ENCODE results near the gene TAS2R39. TPM values are rescaled to one million over a fixed set of nuclear protein-coding genes. Genes with fewer than 3 reads are reported as not detected.
"Not testable (repeated sequence)": the region's sequence is repeated elsewhere in the genome, so short reads cannot be mapped to it uniquely, and the experiment has no call there.

Gene TAS2R39
- not detected in 2 replicates for polyA plus RNA-seq (2014; cell fraction: cytosol; rRNA removed)
- not detected in 2 replicates for polyA plus RNA-seq (2014; cell fraction: nucleus; rRNA removed)

DNA sequence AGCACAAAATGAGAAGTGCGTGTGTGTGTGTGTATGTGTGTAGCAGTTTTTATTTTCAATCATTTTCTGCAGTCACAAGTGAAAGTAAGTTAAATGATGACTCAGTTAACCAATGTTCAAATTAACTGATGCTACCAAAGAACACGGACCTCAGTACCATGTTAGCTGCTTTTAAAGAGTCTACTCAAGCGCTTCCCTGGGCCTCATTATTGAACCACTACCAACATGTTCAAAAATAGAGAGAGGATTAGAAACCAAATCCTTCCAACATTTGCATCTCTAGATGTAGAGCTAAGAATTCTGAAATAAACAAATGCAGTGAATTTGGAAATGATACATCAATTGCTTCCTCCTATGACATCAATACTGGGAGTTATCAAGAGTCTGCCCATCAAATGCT, at the start of gene TAS2R39:
TAS2R39 (plus strand) TSS at position 396 of the 400 bp plus-strand sequence; CDS start at position 396, 0 bp downstream.
- DNase-seq (ENCODE audit: low spot score), result no peak

GRCh38 chr7:143147070-143147469, 36.1 kb upstream of the TAS2R39 start:
- no peak for DNase-seq (ENCODE audit: low spot score)

DNA sequence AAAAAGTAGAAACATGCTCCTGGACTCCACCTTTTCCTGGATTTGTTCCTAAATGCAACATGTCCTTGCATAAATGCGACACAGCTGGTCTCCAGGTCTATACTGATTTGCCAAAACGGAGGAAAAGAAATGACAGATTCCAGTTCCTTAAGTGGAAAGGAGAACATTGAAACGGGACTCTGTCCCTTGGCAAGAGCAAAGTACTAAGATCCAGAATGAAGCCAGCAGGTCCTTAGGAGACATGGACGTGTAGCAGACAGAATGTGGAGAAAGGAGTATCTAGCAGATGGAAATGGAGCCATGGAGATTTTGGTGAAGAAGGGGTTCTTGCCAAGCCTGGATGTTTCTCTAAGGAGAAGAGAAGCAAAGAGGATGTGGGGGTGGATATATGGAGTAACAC, 35.2 kb upstream of the TAS2R39 start:
- no peak for DNase-seq (ENCODE audit: low spot score)

DNA sequence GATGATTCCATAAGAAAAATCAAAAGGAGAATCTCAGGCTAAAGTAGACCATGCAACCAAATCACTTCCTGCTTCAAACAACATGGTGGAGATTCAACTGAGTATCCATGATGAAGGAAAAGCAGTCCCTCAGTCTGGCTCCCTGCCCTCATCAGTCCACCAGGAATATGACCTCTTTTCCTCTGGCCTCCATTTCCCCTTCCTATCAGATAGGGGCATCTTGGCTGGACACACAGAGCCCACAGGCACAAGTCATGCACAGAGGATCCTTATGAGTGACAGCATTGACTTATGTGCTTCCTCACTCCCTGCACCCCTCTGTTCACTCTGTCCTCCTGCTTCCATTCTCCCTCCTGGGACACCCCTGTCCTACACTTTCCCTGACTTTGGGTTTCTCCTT, 34.6 kb upstream of the TAS2R39 start:
- no peak for DNase-seq (ENCODE audit: low spot score)

GRCh38 chr7:143150696-143151095, 32.5 kb upstream of the TAS2R39 start:
- DNase-seq (ENCODE audit: low spot score), result not testable (repeated sequence)

DNA sequence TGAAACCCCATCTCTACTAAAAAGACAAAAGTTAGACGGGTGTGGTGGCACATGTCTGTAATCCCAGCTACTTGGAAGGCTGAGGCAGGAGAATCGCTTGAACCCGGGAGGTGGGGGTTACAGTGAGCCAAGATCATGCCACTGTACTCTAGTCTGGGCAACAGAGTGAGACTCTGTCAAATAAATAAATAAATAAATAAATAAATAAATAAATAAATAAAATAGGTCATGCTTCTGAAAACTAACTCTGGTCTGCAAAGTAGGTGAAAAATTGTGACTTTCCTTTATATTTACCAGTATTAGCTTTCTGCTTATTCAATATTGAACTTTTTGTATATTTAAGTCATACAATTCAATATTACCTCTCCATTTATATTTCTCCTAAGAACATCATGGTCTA, 24.6 kb upstream of the TAS2R39 start:
- not testable (repeated sequence) for DNase-seq (ENCODE audit: low spot score)

GRCh38 chr7:143171697-143172096, 11.5 kb upstream of the TAS2R39 start:
- DNase-seq (ENCODE audit: low spot score), result no peak

DNA sequence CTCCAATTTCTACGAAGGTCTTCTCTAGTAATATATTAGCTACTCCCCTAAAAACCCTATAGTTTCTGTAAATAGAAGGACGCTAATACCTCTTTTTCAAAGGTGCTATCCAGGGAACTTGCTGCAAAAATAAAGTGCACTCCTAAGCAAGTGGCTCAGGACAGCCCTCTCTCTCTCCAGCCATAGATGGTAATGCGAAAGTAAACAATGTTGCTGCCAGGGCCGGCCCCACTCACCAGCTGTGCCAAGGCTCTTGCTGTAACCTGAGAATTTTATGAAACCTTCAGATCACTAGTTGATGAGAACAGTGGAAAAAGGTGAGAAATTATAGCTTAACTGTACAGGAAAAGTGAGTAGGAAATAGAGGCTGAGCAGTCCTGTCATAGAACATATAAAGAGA, 10.9 kb upstream of the TAS2R39 start:
- DNase-seq (ENCODE audit: low spot score), result no peak

GRCh38 chr7:143176128-143176527, 7.1 kb upstream of the TAS2R39 start:
- DNase-seq (ENCODE audit: low spot score), result no peak

- DNase-seq (ENCODE audit: low spot score), result no peak
These were observed 5.7 kb upstream of the TAS2R39 start for GRCh38 chr7:143177374-143178119.

DNA sequence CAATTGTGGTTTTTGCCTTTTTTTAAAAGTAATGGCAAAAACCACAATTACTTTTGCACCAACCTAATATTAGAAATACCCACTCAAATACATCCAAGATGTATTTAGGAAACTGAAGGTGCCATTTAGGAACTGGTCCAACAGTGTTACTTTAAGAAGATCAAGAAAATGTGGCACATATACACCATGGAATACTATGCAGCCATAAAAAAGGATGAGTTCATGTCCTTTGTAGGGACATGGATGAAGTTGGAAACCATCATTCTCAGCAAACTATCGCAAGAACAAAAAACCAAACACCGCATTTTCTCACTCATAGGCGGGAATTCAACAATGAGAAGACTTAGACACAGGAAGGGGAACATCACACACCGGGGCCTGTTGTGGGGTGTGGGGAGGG, 2.4 kb upstream of the TAS2R39 start:
- not testable (repeated sequence) for DNase-seq (ENCODE audit: low spot score)

DNA sequence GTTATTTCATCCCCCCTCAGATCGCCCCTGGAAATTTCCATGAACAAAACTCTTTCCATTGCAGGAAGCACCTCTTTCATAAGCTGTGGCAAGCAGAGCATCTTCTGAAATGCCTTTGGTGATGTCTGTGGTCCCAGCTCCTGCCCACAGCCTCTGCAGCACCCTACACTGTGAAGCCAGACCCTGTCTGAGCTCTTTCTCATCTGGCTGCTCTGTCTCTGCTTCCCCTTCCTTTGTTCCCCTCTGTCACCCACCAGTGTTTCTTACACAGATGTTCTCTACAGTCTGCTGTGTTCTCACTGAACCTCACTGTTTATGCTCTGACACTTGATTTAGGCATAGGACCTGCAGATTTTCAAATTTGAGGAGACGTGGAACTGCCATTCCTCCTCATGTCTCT, 1.9 kb upstream of the TAS2R39 start:
- no peak for DNase-seq (ENCODE audit: low spot score)

GRCh38 chr7:143185551-143185950, 2.3 kb downstream of the TAS2R39 start:
- DNase-seq (ENCODE audit: low spot score), result no peak

DNA sequence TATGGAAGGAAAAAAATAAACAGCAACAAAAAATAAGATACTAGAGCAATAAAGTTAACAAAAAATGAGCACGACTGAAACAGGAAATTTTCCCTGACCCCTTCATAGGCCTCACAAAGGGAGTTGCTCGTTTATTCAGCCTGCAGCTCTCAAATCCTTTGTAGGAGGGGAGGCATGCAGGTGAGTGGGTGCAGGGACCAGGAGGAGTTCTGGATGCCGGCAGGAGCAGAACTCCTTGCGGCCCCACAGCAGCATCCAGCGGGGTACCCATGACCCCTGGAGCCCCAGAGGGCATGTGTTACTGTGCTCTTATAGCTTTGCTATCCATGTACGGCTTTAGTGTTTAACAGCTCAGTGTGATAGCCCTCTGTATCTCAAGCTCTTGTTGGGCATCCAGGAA, 5.8 kb downstream of the TAS2R39 start:
- DNase-seq (ENCODE audit: low spot score), result no peak

GRCh38 chr7:143193880-143194279, 10.7 kb downstream of the TAS2R39 start:
- DNase-seq (ENCODE audit: low spot score), result no peak

DNA sequence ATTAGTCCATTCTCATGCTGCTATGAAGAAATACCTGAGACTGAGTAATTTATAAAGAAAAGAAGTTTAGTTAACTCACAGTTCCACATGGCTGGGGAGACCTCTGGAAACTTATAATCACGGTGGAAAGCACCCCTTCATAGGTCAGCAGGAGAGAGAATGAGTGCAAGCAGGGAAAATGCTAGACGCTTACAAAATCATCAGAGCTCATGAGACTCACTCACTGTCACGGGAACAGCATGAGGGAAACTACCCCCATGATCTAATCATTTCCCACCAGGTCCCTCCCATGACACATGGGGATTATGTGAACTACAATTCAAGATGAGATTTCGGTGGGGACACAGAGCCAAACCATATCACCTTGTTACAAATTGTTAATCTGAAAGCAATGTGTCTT, 15.8 kb downstream of the TAS2R39 start:
- no peak for DNase-seq (ENCODE audit: low spot score)

- no peak for DNase-seq (ENCODE audit: low spot score)
These were observed 18.9 kb downstream of the TAS2R39 start for GRCh38 chr7:143202161-143202560.

DNA sequence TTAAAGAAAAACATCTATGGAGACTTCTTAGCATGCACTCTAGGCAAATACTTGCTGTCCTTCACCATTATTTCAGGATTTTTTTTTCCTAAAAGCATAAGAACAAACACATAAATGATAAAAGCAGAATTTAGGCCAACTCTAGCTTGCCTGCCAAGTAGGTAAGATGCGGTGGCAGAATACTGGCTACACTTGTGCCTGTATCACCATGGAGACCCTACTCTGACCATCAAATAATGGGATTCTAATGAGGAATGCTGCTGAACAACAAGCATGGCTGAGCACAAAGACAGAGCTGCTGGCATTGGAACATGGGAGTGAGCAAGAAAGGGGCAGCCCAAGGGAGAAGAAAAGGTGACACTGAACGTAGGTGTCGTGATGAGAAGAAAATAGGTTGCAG, 20.2 kb downstream of the TAS2R39 start:
- no peak for DNase-seq (ENCODE audit: low spot score)

GRCh38 chr7:143205560-143206293, 22.5 kb downstream of the TAS2R39 start:
- no peak for DNase-seq (ENCODE audit: low spot score)

DNA sequence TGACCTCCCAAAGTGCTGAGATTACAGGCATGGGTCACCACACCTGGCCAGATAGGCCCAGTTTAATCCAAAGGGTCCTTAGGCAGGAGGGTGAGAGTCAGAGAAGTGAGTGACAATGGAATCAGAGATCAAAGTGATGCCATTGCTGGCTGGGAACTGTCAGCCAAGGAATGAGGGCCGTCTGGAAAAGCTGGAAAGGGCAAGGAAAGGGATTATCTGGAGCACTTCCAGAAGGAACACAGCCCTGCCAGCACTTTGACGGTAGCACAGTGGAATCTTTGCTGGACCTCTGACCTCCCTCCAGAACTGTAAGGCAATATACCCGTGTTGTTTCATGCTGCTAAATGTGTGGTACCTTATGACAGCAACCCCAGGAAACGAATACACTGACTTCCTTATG, 27.3 kb downstream of the TAS2R39 start:
- DNase-seq (ENCODE audit: low spot score), result no peak

- not testable (repeated sequence) for DNase-seq (ENCODE audit: low spot score)
These were observed 30.3 kb downstream of the TAS2R39 start for GRCh38 chr7:143213478-143213877.

- peak; percentile 85 for DNase-seq (ENCODE audit: low spot score)
These were observed 31.8 kb downstream of the TAS2R39 start for GRCh38 chr7:143214789-143215679.
